Subcutaneous adipose tissue (tissue), 4 donors: Measurements from ENCODE around the gene NR2E3. TPM values are rescaled to one million over a fixed set of nuclear protein-coding genes. Genes with fewer than 3 reads are reported as not detected.

Source experiments
- CTCF ChIP-seq: fragments of 450-650 bp; IDR thresholded peaks from one replicate; pipeline ENCODE4 v1.5.1; 2016; ENCODE audit warnings: low read depth, mild to moderate bottlenecking, control low read depth, antibody characterized with exemption, moderate library complexity
- total RNA-seq, 4 donors: library from RNA; depleted of rRNA; stranded (reverse); fragments of >200 nt; gene quantifications; one replicate each; pipeline ENCODE4 v1.1.0, GENCODE V29; 2016

Gene NR2E3
- total RNA-seq, 4 donors from 2014 or later = not detected

GRCh38 chr15:71792521-71792920, 17.8 kb upstream of the NR2E3 start:
- TF ChIP-seq CTCF = no peak

- no peak for TF ChIP-seq CTCF
Measured at GRCh38 chr15:71798641-71799040, 11.7 kb upstream of the NR2E3 start.

GRCh38 chr15:71800190-71800589, 10.2 kb upstream of the NR2E3 start:
- no peak for TF ChIP-seq CTCF

- TF ChIP-seq CTCF = no peak
Measured at GRCh38 chr15:71800835-71801745, 9.3 kb upstream of the NR2E3 start.

GRCh38 chr15:71801935-71802655, 8.3 kb upstream of the NR2E3 start:
- TF ChIP-seq CTCF = no peak

GRCh38 chr15:71802770-71803169, 7.6 kb upstream of the NR2E3 start:
- TF ChIP-seq CTCF = no peak

- no peak for TF ChIP-seq CTCF
Measured at GRCh38 chr15:71804226-71804625, 6.1 kb upstream of the NR2E3 start.
